Prostate gland (tissue), 2 donors: ENCODE data around the gene CMSS1.

Experiments
- CTCF ChIP-seq, 4 experiments: fragments of 200-600 bp in 2 of 4; fragments of 450-650 bp in 2 of 4; sonication (generic) in 2 of 4; IDR thresholded peaks; 1 replicate in 3 of 4; 2 replicates in 1 of 4; pipeline ENCODE4 v1.5.1; 2016 to 2019; ENCODE audit warnings: antibody characterized with exemption in 4 of 4, mild to moderate bottlenecking in 2 of 4, moderate library complexity in 2 of 4
- POLR2AphosphoS5 ChIP-seq: sonication (generic); formaldehyde crosslinking; IDR thresholded peaks from one replicate; pipeline ENCODE4 v1.6.1; 2017; ENCODE audit warnings: antibody characterized with exemption

- no peak for TF ChIP-seq CTCF (IDR thresholded peaks at IDR 0.05)
- no peak for TF ChIP-seq POLR2AphosphoS5
Measured at GRCh38 chr3:100230710-100231109, 413.0 kb downstream of the CMSS1 start.
